ENCODE results near the gene EDAR.

EDAR gene

DNA sequence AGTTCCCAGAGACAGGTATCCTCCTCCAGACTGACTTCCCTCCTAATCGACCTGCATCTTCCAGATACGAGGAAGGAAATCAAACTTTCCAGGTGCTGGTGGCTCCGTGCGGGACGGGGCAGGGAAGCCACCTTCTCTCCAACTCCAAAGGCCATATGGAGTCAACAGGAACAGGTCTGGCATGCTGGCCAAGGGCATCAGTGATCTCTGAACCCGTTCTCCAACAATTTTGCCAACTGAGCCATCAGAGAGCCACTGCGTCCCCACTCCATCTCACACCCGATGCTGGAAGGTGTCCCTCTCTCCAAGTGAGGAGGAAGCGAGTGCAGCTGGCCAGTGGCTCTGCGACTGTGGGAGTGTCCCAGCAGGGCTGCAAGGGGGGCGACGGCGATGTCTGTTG lies 5.4 kb downstream of the EDAR start:
- H3K79me2 ChIP-seq (ENCODE audit: insufficient read depth, low read length): no peaks in the 10 kb centered on the region
- H3K4me1 ChIP-seq (ENCODE audit: insufficient read depth, low read length, severe bottlenecking): no peaks in the 10 kb centered on the region
- H3K27ac ChIP-seq (ENCODE audit: low read depth, low read length, poor library complexity, severe bottlenecking): no peak overlapping the region
- no peaks in the 10 kb centered on the region for H3K9me2 ChIP-seq (ENCODE audit: low read depth, low read length)
- H3K9ac ChIP-seq (ENCODE audit: low read length): no peak overlapping the region
- TF ChIP-seq, protein P1, sequence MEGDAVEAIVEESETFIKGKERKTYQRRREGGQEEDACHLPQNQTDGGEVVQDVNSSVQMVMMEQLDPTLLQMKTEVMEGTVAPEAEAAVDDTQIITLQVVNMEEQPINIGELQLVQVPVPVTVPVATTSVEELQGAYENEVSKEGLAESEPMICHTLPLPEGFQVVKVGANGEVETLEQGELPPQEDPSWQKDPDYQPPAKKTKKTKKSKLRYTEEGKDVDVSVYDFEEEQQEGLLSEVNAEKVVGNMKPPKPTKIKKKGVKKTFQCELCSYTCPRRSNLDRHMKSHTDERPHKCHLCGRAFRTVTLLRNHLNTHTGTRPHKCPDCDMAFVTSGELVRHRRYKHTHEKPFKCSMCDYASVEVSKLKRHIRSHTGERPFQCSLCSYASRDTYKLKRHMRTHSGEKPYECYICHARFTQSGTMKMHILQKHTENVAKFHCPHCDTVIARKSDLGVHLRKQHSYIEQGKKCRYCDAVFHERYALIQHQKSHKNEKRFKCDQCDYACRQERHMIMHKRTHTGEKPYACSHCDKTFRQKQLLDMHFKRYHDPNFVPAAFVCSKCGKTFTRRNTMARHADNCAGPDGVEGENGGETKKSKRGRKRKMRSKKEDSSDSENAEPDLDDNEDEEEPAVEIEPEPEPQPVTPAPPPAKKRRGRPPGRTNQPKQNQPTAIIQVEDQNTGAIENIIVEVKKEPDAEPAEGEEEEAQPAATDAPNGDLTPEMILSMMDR (IDR thresholded peaks at IDR 0.05; ENCODE audit: low read length): no peak
- TF ChIP-seq EZH2 (IDR thresholded peaks at IDR 0.05; ENCODE audit: borderline replicate concordance, low read length): no peak
- peaks cover 6% of the 10 kb centered on the region; the same call in 1 of the 2 replicates for H3K27me3 ChIP-seq (ENCODE audit: insufficient read depth, low read length)
- H3F3A ChIP-seq (ENCODE audit: insufficient read depth, low read length): no peaks in the 10 kb centered on the region
- no peak overlapping the region for H3K4me2 ChIP-seq (ENCODE audit: low read length)
- no peak overlapping the region for H2AFZ ChIP-seq (ENCODE audit: low read length)
- H3K9me3 ChIP-seq (ENCODE audit: low read length): no peaks in the 10 kb centered on the region
- no peak overlapping the region for H3K4me3 ChIP-seq (ENCODE audit: low read depth, low read length, poor library complexity, severe bottlenecking)
- H3K36me3 ChIP-seq (ENCODE audit: insufficient read depth, low read length): no peaks in the 10 kb centered on the region
- no peaks in the 10 kb centered on the region for H4K20me1 ChIP-seq (ENCODE audit: insufficient read depth, low read length)

DNA sequence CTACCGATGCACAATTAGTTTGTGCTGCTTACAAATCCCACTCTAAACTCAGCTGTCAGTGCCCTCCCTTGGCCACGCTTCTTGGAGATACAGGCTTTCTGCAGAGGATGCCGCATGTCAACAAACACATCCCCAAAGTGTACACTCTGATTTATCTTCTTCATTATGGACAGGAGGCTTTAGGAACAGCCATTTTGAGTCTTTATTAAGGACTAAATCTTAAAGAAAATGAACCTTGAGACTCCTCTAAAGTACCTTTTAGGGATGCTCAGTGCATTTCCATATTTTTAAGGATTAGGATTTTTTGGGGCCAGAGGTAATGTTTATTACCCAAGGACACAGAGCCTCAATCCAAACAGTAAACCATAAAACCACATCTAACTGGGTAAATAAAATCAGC lies 6.0 kb downstream of the EDAR start:
- Histone ChIP-seq H4K20me1 (ENCODE audit: insufficient read depth, low read length) (no peaks in the 10 kb centered on the region), H3K9ac (ENCODE audit: low read length) (no peak overlapping the region), H3K79me2 (ENCODE audit: insufficient read depth, low read length) (no peaks in the 10 kb centered on the region), H3K36me3 (ENCODE audit: insufficient read depth, low read length) (no peaks in the 10 kb centered on the region), H3K9me2 (ENCODE audit: low read depth, low read length) (no peaks in the 10 kb centered on the region), H3K4me3 (ENCODE audit: low read depth, low read length, poor library complexity, severe bottlenecking) (no peak overlapping the region), H3K4me2 (ENCODE audit: low read length) (no peak overlapping the region), H3F3A (ENCODE audit: insufficient read depth, low read length) (no peaks in the 10 kb centered on the region), H3K9me3 (ENCODE audit: low read length) (no peaks in the 10 kb centered on the region), H2AFZ (ENCODE audit: low read length) (no peak overlapping the region), H3K27me3 (ENCODE audit: insufficient read depth, low read length) (peaks cover 6% of the 10 kb centered on the region; the same call in 1 of the 2 replicates), H3K27ac (ENCODE audit: low read depth, low read length, poor library complexity, severe bottlenecking) (no peak overlapping the region), H3K4me1 (ENCODE audit: insufficient read depth, low read length, severe bottlenecking) (no peaks in the 10 kb centered on the region)
- no peak for TF ChIP-seq EZH2 (IDR thresholded peaks at IDR 0.05; ENCODE audit: borderline replicate concordance, low read length)
- TF ChIP-seq, protein P1 (IDR thresholded peaks at IDR 0.05; ENCODE audit: low read length): no peak

DNA sequence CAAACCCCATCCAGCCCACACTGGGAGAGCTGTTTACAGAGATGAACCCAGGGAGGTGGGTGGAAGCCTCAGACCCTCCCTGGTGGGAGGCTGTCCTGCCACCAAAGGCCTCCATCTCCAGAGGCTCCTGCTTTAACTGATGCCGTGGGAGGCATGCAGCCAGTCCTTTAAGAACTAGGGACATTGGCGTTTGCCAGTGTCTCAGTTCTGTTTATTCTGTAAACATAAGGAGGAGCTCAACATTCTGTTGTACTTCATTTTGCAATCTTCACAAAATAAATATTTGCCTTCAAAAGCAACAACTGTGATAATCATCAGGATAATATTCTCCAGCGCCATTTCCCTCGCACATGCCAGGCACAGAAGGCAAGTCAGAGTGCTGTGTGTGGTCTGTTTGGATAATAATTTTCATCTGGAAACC lies 6.8 kb downstream of the EDAR start:
- H2AFZ ChIP-seq (ENCODE audit: low read length): no peak overlapping the region
- no peaks in the 10 kb centered on the region for H3F3A ChIP-seq (ENCODE audit: insufficient read depth, low read length)
- H3K9me2 ChIP-seq (ENCODE audit: low read depth, low read length): no peaks in the 10 kb centered on the region
- H3K4me2 ChIP-seq (ENCODE audit: low read length): no peak overlapping the region
- no peak overlapping the region for H3K4me3 ChIP-seq (ENCODE audit: low read depth, low read length, poor library complexity, severe bottlenecking)
- H3K36me3 ChIP-seq (ENCODE audit: insufficient read depth, low read length): no peaks in the 10 kb centered on the region
- no peaks in the 10 kb centered on the region for H3K4me1 ChIP-seq (ENCODE audit: insufficient read depth, low read length, severe bottlenecking)
- TF ChIP-seq EZH2 (IDR thresholded peaks at IDR 0.05; ENCODE audit: borderline replicate concordance, low read length): no peak
- TF ChIP-seq, protein P1 (IDR thresholded peaks at IDR 0.05; ENCODE audit: low read length): no peak
- H3K79me2 ChIP-seq (ENCODE audit: insufficient read depth, low read length): no peaks in the 10 kb centered on the region
- no peak overlapping the region for H3K27ac ChIP-seq (ENCODE audit: low read depth, low read length, poor library complexity, severe bottlenecking)
- H3K27me3 ChIP-seq (ENCODE audit: insufficient read depth, low read length): peaks cover 6% of the 10 kb centered on the region; the same call in 1 of the 2 replicates
- H4K20me1 ChIP-seq (ENCODE audit: insufficient read depth, low read length): no peaks in the 10 kb centered on the region
- no peak overlapping the region for H3K9ac ChIP-seq (ENCODE audit: low read length)
- H3K9me3 ChIP-seq (ENCODE audit: low read length): no peaks in the 10 kb centered on the region
